HEK293T (cell line): ENCODE data around the gene ASTN2.

ENCODE experiments used
- CTCF ChIA-PET: fragments of 350-600 bp; formaldehyde crosslinking; extraction: SDS; loops from one replicate; lab custom pipeline; 2021; ENCODE audit warnings: antibody characterized with exemption, inconsistent platforms; lab: Yijun Ruan, JAX
- POLR2A ChIA-PET: fragments of 350-600 bp; formaldehyde crosslinking; extraction: SDS; loops from one replicate; lab custom pipeline; 2020; ENCODE audit warnings: antibody characterized with exemption, inconsistent platforms; lab: Yijun Ruan, JAX
- DNase-seq: peaks from one replicate; pipeline ENCODE4 v3.0.0; 2012; ENCODE audit warnings: mixed read lengths; ENCODE audit errors: extremely low spot score
- ARNT ChIP-seq: fragments of 450-650 bp; IDR thresholded peaks from 2 replicates; pipeline ENCODE4 v1.6.1; 2017; ENCODE audit warnings: mild to moderate bottlenecking
- BHLHE40 ChIP-seq: fragments of 450-650 bp; IDR thresholded peaks from 2 replicates; pipeline ENCODE4 v1.6.1; 2016; ENCODE audit warnings: mild to moderate bottlenecking, moderate library complexity, borderline replicate concordance
- CTBP1 ChIP-seq: fragments of 450-650 bp; IDR thresholded peaks from 2 replicates; pipeline ENCODE4 v1.6.1; 2016; ENCODE audit warnings: borderline replicate concordance
- ELF4 ChIP-seq: fragments of 450-650 bp; IDR thresholded peaks from 2 replicates; pipeline ENCODE4 v1.6.1; 2017; ENCODE audit warnings: antibody characterized with exemption
- FOXA1 ChIP-seq: fragments of 450-650 bp; IDR thresholded peaks from 2 replicates; pipeline ENCODE4 v1.6.1; 2016; ENCODE audit warnings: mild to moderate bottlenecking
- FOXK2 ChIP-seq: fragments of 450-650 bp; IDR thresholded peaks from 2 replicates; pipeline ENCODE4 v1.6.1; 2016; ENCODE audit warnings: mild to moderate bottlenecking
- FOXM1 ChIP-seq: fragments of 450-650 bp; IDR thresholded peaks from 2 replicates; pipeline ENCODE4 v1.6.1; 2017; ENCODE audit warnings: mild to moderate bottlenecking, borderline replicate concordance
- HDGF ChIP-seq: fragments of 450-650 bp; IDR thresholded peaks from 2 replicates; pipeline ENCODE4 v1.6.1; 2017; ENCODE audit warnings: antibody characterized with exemption, borderline replicate concordance
- L3MBTL2 ChIP-seq: fragments of 450-650 bp; conservative IDR thresholded peaks from 2 replicates; pipeline ENCODE4 v1.6.1; 2016; ENCODE audit warnings: mild to moderate bottlenecking
- LEF1 ChIP-seq: fragments of 450-650 bp; IDR thresholded peaks from 2 replicates; pipeline ENCODE4 v1.6.1; 2017; ENCODE audit warnings: mild to moderate bottlenecking, borderline replicate concordance
- NFRKB ChIP-seq: fragments of 450-650 bp; IDR thresholded peaks from 2 replicates; pipeline ENCODE4 v1.6.1; 2016; ENCODE audit warnings: mild to moderate bottlenecking, moderate library complexity
- SP1 ChIP-seq: fragments of 450-650 bp; IDR thresholded peaks from 2 replicates; pipeline ENCODE4 v1.6.1; 2017
- SUZ12 ChIP-seq: fragments of 450-650 bp; IDR thresholded peaks from 2 replicates; pipeline ENCODE4 v1.6.1; 2016; ENCODE audit warnings: mild to moderate bottlenecking
- TARDBP ChIP-seq: fragments of 450-650 bp; IDR thresholded peaks from 2 replicates; pipeline ENCODE4 v1.6.1; 2016
- ZNF384 ChIP-seq: fragments of 450-650 bp; IDR thresholded peaks from 2 replicates; pipeline ENCODE4 v1.6.1; 2016
- TF ChIP-seq, protein P1 (sequence below): fragments of 450-650 bp; IDR thresholded peaks from 2 replicates; pipeline ENCODE4 v1.6.1; 2016

The ASTN2 gene

DNA sequence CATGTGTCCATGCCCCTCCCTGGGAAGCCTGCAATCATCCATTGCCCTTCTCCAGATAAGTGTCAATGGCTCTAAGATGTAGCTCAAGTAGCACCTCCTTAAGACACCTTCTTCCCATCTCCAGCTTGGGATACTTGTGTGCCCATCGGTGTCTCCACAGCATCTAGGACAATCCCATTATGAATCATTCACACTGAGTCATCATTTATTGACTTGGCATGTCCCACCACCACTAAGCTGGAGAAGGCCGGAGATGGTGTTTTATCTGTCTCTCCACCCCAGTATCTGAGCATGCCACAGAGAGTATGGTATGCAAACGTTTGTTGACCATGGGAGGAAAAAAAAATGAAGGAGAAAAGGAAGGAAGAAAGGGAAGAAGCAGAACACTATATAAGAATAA lies 385.5 kb downstream of the ASTN2 start:
- DNase-seq = no peak
- ChIA-PET CTCF (no interaction called here), POLR2A (no interaction called here)
- TF ChIP-seq SUZ12 (no peak), BHLHE40 (no peak), NFRKB (no peak), SP1 (no peak), L3MBTL2 (no peak), LEF1 (no peak), ELF4 (no peak), FOXA1 (no peak), FOXK2 (no peak), FOXM1 (no peak)
- TF ChIP-seq, protein P1, sequence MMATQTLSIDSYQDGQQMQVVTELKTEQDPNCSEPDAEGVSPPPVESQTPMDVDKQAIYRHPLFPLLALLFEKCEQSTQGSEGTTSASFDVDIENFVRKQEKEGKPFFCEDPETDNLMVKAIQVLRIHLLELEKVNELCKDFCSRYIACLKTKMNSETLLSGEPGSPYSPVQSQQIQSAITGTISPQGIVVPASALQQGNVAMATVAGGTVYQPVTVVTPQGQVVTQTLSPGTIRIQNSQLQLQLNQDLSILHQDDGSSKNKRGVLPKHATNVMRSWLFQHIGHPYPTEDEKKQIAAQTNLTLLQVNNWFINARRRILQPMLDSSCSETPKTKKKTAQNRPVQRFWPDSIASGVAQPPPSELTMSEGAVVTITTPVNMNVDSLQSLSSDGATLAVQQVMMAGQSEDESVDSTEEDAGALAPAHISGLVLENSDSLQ = no peak

DNA sequence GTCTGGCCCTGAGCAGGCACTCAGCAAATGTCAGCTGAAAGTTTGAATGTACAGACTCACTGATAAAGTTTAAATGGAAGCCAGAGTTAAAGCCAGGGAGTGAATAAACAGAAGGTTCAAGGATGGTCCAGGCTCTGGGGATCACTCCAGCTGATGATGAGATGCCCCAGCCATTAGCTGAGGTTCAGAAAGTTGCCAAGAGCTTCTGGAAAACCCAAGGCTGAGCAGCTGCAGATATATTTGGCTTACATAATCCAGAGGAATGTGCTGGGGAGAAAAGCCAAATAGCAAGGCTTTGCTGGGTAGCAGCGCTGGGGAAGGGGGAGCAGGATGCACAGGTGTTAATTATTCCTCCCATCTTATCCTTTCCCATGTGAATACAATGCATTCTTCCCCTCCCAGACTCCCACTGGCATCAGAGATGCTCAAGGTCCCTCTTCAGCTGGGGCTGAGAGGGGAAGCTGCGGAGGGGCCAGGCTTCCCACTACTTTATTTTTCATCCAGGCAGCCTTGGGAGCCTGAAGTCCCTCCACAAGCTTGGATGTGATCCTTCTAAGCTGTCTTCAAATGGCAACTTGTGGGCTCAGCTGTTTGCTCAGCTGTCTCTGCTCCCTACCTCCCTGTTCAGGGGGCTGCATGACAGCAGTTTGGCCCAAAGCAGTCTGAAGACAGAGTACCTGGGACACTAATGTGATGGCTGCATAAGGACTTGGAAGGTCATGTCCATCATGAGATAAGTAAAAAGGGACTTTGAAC lies 386.6 kb downstream of the ASTN2 start:
- DNase-seq = no peak
- TF ChIP-seq, protein P1 = no peak
- no peak for TF ChIP-seq BHLHE40
- no peak for TF ChIP-seq L3MBTL2
- TF ChIP-seq ZNF384 = no peak
- TF ChIP-seq ARNT = no peak
- TF ChIP-seq CTBP1 = no peak
- no peak for TF ChIP-seq SP1
- TF ChIP-seq FOXM1 = no peak
- POLR2A ChIA-PET = no interaction called here
- CTCF ChIA-PET = no interaction called here

DNA sequence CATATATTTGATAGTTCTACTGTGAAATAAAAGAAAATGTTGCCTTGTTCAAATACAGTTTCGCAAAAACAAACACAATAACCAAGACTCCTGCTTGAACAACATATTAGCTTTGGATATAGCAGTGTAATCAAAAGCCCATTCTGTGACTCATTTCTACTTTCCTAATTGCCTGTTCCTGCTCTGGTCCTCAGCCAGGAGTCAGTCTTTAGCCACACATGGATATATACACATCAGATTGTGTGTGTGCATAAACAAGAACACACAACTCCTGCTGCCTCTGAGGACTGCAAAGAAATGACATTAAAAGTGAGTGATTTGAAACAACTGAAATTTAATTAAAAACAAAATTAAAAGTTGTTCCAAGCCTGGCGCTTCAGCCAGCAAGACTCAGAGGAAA lies 393.0 kb downstream of the ASTN2 start:
- POLR2A ChIA-PET = no interaction called here
- CTCF ChIA-PET = no interaction called here
- DNase-seq = no peak

DNA sequence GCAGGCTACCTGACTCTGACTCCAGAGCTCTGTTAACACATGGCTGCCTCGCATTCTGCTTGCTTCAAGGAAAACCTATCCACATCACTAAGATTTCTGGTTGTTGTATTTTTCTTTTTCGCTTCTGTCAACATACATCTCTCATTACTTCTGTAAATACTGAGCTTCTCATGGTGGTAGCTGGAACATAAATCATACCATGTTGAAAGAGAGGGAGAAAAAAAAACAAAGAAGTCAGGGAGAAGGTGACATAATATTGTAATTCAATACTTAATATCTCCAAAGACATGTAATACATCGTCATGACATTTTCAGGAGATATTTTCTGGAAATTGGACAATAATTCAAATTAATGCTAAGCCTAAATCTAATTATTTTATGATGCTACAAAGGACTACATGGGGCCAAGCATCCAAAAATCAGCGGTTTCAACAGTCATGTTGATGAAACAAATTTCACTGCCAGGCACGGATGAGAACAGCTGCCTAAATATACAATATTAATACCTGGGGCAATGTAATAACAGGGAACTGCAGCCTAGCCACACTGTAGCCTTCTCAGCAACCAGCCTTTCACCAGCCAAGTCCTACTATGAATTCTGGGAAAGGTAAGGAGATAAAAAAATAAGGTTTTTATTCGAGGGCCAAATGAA lies 395.8 kb downstream of the ASTN2 start:
- TF ChIP-seq BHLHE40 = no peak
- CTCF ChIA-PET = no interaction called here
- POLR2A ChIA-PET = no interaction called here
- DNase-seq = no peak

More for the DNA sequence above, 393.0 kb downstream of the ASTN2 start:
- TF ChIP-seq NFRKB (no peak), L3MBTL2 (no peak), ELF4 (no peak), FOXK2 (no peak), FOXA1 (no peak), SUZ12 (no peak), ZNF384 (no peak), BHLHE40 (no peak), ARNT (no peak), SP1 (no peak), HDGF (no peak), TARDBP (no peak), CTBP1 (no peak)
- TF ChIP-seq, protein P1 = no peak

DNA sequence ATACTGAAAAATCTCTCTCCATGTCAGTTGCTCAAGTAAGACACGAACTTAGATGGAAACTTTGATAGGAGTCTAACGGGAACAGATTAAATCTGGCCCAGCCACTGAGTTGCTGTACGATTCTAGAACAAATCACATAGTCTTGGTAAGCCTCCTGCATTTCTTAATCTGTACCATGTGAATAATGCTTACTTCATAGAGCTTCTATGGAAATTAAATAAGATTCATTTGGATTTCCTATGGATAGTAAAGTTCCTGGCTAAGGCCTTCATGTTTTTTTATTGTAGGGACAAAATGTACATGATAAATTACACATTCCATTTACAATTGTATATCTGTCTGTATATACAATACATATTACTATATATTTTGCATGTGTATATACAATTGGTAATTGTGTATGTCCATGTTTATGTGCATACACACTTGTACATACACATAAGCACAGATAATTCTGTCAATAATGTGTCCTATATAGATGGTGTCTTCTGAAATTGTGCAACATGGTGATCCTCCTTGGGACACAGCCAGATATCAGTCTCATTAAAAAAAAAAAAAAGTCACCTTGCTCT lies 397.4 kb downstream of the ASTN2 start:
- CTCF ChIA-PET = no interaction called here
- POLR2A ChIA-PET = no interaction called here
- no peak for DNase-seq
- TF ChIP-seq FOXM1 = no peak
- TF ChIP-seq FOXK2 = no peak
- TF ChIP-seq ZNF384 = no peak
- no peak for TF ChIP-seq ARNT
- TF ChIP-seq, protein P1 = no peak
- TF ChIP-seq HDGF = no peak
- TF ChIP-seq SUZ12 = no peak
- no peak for TF ChIP-seq L3MBTL2
- TF ChIP-seq BHLHE40 = no peak
- TF ChIP-seq LEF1 = no peak
- TF ChIP-seq ELF4 = no peak
- TF ChIP-seq FOXA1 = no peak
- TF ChIP-seq CTBP1 = no peak
- TF ChIP-seq NFRKB = no peak
- no peak for TF ChIP-seq TARDBP
- no peak for TF ChIP-seq SP1
